Measurements from ENCODE around the gene S100G.
"Not testable (repeated sequence)": the region's sequence is repeated elsewhere in the genome, so short reads cannot be mapped to it uniquely, and the experiment has no call there.

The S100G gene

DNA sequence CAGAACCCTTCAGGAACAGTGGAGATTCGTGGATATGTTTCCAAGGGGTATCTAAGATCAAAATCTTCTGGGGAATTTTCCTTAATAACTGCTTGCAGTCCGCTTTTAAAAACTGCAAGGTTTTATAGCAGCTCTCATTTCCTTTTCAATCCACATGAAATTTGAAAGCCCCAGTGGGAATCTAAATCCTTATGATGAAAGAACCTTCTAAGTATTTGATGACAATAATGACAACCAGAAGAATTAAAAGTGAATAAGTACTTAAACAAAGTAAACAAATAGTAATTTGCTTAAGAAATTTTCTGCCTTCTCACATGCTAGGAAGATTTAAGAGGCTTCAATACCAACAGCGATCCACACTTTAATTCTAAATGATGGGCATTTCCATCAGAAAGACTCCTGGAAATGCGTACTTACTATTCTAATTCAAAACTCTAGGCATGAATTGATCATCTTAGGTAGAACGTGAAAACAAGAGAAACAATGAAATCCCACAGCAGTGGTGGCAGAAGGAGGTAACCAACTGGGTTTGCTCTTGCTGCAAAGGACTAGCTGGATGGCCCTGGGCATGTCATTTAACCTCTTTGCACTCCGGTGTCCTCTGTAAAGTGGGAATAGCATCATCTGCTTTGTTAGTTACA is 37.6 kb upstream of the S100G start:
- DNase-seq (ENCODE audit: low spot score): no peak
- TF ChIP-seq, protein P1, sequence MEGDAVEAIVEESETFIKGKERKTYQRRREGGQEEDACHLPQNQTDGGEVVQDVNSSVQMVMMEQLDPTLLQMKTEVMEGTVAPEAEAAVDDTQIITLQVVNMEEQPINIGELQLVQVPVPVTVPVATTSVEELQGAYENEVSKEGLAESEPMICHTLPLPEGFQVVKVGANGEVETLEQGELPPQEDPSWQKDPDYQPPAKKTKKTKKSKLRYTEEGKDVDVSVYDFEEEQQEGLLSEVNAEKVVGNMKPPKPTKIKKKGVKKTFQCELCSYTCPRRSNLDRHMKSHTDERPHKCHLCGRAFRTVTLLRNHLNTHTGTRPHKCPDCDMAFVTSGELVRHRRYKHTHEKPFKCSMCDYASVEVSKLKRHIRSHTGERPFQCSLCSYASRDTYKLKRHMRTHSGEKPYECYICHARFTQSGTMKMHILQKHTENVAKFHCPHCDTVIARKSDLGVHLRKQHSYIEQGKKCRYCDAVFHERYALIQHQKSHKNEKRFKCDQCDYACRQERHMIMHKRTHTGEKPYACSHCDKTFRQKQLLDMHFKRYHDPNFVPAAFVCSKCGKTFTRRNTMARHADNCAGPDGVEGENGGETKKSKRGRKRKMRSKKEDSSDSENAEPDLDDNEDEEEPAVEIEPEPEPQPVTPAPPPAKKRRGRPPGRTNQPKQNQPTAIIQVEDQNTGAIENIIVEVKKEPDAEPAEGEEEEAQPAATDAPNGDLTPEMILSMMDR (IDR thresholded peaks at IDR 0.05; ENCODE audit: extremely low read depth, insufficient read depth, missing control alignments): no peak
- in situ Hi-C loops (cut with MboI; ENCODE audit: low pct_unique_long_range_greater_than_20kb, low sequenced_read_pairs, unreplicated experiment): no loop called here

DNA sequence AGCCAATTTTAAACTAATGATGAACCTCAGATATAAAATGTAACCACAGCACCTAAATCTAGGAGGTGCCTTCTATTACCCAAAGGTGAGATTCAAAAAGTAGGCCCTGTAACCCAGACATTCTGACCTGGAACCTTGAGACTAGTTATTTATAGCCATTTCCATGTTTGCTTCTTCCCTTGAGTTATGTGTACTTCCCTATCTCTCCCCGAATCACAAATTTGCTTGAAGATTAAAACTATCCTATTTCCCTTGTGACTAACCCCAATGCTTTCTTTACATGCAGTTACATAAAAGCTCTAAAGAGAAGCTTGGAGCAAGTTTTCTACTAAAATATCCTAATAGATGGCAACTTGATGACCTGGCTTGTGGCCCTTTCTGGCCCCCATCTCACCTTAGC is 32.6 kb upstream of the S100G start:
- TF ChIP-seq, protein P1 (IDR thresholded peaks at IDR 0.05; ENCODE audit: extremely low read depth, insufficient read depth, missing control alignments): no peak
- in situ Hi-C loops (cut with MboI; ENCODE audit: low pct_unique_long_range_greater_than_20kb, low sequenced_read_pairs, unreplicated experiment): no loop called here
- DNase-seq (ENCODE audit: low spot score): no peak

DNA sequence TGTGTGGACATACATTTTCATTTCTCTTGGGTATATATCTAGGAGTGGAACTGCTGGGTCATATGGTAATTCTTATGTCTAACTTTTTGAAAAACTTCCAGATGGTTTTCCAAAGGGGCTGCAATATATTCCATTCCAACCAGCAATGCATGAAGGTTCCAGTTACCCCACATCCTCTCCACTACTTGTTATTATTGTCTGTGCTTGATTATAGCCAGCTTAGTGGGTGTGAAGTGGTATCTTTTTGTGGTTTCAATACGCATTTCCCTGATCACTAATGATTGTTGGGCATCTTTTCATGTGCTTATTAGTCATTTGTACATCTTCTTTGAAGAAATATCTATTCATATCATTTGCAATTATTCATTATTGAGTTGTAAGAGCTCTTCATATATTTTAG is 31.5 kb upstream of the S100G start:
- TF ChIP-seq, protein P1 (IDR thresholded peaks at IDR 0.05; ENCODE audit: extremely low read depth, insufficient read depth, missing control alignments): no peak
- in situ Hi-C loops (cut with MboI; ENCODE audit: low pct_unique_long_range_greater_than_20kb, low sequenced_read_pairs, unreplicated experiment): no loop called here
- no peak for DNase-seq (ENCODE audit: low spot score)

DNA sequence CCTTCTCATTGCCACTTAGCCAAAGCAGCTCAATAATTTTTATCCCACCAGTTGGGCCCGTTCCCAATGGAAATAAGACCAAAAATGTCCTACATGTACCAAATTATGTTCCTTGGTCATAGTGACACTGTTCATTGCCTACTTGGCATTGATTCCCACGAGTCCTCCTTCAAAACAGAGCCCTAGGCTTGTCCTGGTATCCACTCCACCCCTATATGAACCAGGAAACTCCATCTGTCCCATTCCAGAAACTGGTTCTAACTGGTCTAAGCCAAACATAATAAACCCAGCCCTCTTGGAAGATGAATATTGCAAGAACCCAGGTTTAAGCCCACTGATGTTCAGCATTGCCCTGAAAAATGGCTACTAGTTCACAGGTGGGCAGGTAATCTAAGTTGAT is 30.9 kb upstream of the S100G start:
- TF ChIP-seq, protein P1 (IDR thresholded peaks at IDR 0.05; ENCODE audit: extremely low read depth, insufficient read depth, missing control alignments): no peak
- in situ Hi-C loops (cut with MboI; ENCODE audit: low pct_unique_long_range_greater_than_20kb, low sequenced_read_pairs, unreplicated experiment): no loop called here
- no peak for DNase-seq (ENCODE audit: low spot score)

DNA sequence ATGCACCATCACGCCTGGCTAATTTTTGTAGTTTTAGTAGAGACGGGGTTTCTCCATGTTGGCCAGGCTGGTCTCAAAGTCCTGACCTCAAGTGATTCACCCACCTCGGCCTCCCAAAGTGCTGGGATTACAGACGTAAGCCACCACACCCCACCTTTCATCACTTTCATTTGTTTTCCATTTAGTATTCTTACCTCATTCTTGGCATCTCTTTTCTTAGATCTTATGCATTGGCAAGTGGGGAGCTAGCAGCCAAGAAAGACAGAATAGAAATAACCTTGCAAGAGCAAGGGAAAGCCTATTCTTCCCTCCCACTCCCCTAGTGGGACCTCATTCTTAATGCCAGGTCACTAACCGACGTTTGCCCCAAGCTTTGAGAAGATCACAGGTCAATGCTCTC is 21.4 kb upstream of the S100G start:
- in situ Hi-C loops (cut with MboI; ENCODE audit: low pct_unique_long_range_greater_than_20kb, low sequenced_read_pairs, unreplicated experiment); DNase-seq (ENCODE audit: low spot score): not testable (repeated sequence)

DNA sequence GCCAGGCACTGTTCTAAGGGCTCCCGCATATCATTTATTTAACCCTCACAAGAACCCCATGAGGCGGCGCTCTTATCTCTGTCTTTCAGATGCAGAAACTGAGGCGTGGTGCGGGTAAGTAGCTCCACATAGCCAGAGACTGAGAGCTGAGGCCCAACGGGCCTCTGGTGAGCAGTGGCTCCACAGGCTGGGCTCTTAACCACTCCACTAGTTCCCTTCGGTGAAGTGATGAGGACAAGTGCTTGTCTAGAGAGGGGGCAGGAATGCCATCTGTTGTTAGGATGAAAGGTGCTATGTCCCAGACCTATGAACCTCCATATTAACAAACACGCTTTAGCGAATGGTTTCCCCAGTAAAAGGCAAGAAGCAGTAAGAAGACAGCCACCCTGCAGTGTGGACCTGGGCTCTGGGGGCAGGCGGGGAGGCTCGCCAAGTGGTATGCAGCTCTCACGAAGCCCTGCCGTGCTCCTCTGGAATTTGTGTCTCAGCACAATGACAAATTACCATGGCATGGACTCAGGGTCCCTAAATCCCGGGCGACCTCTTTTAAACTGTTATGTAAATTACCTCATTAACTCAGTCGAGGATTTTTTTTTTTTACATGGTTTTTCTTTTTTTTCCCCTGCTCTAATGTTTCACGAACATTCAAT is 20.9 kb upstream of the S100G start:
- TF ChIP-seq, protein P1 (IDR thresholded peaks at IDR 0.05; ENCODE audit: extremely low read depth, insufficient read depth, missing control alignments): no peak

DNA sequence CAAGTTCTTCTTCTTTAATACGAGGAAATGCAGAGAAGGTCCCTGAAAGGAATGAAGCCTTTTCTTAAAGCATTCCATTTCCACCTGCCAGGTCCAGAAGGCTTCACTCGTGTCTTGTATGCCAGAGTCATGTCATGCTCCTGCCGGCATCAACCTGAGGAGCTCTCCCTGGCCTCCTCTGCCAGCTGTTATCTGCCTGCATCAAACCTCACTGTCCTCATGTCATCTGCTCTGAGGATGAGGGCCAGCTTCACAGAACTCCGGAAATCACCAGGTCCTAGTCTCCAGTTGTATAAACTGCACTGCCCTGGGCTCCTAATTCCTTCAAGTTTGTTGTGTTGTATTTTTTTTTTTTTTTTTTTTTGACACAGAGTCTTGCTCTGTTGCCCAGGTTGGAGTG is 20.0 kb upstream of the S100G start:
- no peak for DNase-seq (ENCODE audit: low spot score)
- in situ Hi-C loops (cut with MboI; ENCODE audit: low pct_unique_long_range_greater_than_20kb, low sequenced_read_pairs, unreplicated experiment): no loop called here
- TF ChIP-seq, protein P1 (IDR thresholded peaks at IDR 0.05; ENCODE audit: extremely low read depth, insufficient read depth, missing control alignments): no peak

More for the DNA sequence above, 20.9 kb upstream of the S100G start:
- in situ Hi-C loops (cut with MboI; ENCODE audit: low pct_unique_long_range_greater_than_20kb, low sequenced_read_pairs, unreplicated experiment): no loop called here
- DNase-seq (ENCODE audit: low spot score): no peak
